GM19324 (cell line): ENCODE measurements around the gene CELSR1.

Experiments
- ATAC-seq: cut with Tn5 transposase; IDR thresholded peaks from one replicate; pipeline ENCODE4 v1.9.1; 2021; ENCODE audit warnings: mild to moderate bottlenecking, moderate library complexity; ENCODE audit not compliant: unreplicated experiment, low FRiP score

The CELSR1 gene

GRCh38 chr22:46430961-46431838, 106.2 kb downstream of the CELSR1 start:
- no peak for ATAC-seq

DNA sequence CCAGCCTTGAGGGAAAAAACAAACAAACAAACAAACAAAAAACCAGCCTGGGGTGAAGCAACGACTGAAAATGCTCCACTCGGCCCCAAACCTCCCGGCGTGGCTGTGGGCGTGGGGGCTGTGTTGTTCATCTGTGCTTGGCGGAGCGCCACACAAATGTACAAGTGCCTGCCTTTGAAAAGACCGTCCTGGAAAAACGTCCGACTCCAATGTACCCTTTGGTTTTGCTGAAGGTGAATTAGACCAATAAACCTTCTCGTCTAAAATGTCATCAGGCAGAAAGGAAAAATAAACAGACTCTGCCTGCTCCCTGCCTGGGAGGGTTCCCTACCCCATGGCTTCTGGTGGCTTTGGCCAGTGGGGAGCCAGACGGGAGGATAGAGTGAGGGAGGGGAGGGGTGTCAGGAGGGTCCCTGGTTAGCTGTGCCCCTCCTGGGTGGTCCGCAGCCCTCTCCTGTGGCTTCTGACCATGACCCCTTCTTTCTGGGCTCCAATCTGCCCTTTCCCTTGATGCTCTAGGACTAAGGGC, 108.0 kb downstream of the CELSR1 start:
- ATAC-seq, result no peak

DNA sequence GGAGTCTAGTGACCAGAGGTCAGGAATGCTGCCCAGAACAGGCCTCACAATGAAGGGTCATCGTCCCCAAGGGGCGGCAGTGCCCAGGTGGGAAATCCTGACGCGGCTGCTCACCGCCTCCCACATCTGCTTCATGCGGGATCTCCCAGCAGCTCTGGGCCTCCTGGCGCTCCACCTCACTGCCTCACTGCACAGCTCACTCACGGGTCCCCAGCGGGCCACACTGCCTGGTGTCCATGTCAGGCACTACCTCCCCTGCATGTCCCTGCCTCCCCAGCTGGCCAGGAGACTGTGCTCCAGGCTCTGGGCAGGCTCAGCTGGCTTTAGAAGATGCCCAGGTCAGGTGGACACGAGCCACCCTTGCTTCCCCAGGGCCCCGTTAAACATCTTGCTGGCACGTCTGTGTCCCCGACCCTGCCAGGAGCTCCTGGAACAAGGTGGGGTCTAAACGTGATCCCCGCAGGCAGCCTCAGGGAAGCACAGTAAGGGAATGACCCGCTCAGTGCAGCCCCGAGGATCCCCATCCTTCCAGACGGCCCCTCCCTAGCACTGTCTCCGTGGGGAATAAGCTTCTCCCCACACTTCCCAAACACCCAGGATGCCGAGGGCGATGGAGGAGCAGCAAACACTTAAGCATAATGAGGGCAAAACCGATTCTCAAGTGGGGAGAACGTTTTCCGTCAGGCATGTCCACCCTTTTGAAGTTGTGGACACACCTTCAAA, 108.7 kb downstream of the CELSR1 start:
- no peak for ATAC-seq

DNA sequence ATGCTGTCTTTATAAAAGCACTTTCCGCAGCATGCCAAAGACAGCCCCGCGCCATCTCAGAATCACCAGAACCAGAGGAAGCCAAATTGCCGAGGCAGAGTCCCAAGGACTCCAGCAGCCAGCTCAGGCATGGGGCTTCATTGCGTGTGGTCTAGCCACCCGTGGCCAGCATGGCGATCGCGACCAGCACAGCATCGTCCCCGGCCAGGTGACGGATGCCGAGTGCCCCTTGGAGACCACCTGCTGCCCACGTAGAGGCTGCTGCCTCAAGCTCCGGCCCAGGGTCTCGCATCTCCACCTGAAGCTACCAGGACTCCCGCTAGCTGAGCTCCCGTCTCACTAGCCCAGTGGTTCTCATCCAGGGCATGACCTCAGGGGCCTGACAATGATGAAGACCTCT, 109.2 kb downstream of the CELSR1 start:
- ATAC-seq, result no peak

GRCh38 chr22:46425016-46425415, 112.4 kb downstream of the CELSR1 start:
- no peak for ATAC-seq

DNA sequence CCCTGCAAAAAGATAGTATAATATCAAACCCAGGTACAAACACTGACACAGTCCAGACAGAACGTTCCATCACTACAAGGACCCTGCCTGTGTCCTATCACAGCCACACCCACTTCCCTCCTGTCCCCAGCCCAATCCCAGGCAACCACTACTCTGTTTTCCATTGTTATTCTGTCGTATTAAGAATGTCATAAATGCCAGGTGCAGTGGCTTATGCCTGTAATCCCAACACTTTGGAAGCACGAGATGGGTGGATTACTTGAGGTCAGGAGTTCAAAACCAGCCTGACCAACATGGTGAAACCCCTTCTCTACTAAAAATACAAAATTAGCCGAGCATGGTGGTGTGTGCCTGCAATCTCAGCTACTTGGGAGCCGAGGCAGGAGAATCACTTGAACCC, 112.9 kb downstream of the CELSR1 start:
- ATAC-seq, result no peak

GRCh38 chr22:46422896-46423295, 114.5 kb downstream of the CELSR1 start:
- no peak for ATAC-seq

DNA sequence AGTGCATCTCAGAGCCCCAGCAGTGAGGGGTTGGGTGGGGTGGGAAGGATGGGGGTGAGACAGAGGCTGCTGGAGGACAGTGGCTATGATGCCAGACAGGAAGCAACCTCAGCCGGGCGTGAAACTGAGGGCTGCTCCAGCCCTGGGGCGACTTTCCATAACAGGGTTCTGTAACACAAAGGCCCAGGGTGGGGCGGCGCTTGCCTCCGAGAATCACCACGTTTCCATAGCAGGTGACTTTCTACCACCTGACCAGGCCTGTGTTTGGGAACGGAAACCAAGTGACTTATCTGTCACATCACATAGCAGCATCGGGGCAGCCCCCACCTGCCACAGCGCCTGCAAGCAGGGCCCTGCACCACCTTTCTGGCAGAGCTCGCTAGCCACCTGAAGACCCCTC, 116.2 kb downstream of the CELSR1 start:
- no peak for ATAC-seq

- ATAC-seq, result no peak
Measured at GRCh38 chr22:46419754-46420571, 117.5 kb downstream of the CELSR1 start.

GRCh38 chr22:46418827-46419226, 118.6 kb downstream of the CELSR1 start:
- ATAC-seq, result no peak

DNA sequence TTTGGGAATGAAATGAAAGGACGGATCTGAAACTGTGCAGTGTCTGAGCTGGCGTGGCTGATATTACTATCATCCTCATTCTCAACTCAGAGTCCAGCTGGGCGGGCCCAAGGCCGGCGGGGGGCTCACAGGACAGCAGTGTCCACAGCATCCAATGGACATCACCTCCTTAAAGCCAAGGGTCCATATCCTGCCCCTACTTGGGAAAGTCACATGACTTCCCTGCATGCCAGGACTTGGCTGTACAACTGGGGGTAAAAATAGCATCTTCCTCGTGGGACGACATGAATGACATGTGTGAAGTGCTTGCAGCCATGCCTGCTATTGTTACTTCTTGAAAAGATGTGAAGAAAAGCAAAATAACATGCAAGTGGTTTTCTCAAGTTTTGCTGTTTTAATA, 119.7 kb downstream of the CELSR1 start:
- no peak for ATAC-seq

DNA sequence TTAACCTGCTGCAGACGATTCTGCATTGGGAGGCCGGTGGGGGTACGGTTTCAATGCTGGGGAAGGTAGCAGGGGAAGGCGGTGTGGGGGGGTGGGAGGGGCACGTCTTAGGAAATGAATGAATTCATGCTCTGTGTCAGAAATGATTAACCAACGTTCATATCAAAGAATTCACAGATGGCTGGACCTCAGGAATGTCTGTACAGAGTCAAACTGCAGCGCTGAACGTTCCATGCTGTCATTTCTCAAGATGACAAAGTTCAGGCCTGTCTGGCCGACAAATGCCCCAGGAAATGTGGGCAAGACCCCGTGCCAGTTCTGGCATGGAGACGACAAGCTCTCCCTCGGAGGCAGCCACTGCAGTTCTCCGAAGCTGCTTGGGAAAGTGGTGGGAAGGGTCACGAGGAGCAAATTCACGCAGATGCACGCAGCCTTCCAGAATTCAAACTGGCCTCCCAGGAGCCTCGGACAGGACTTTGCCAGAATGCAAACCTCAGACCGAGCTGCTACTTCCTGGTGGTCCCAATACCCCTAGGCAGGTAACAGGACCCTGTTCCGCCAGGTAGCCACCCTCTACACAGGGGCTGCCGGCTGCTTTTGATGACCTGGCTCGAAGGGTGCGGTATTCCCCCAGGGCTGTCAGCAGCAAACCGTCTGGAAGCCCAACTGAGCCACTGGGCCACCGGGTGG, 120.4 kb downstream of the CELSR1 start:
- ATAC-seq, result no peak

GRCh38 chr22:46416520-46416871, 120.9 kb downstream of the CELSR1 start:
- no peak for ATAC-seq

GRCh38 chr22:46415776-46416519, 121.5 kb downstream of the CELSR1 start:
- no peak for ATAC-seq

DNA sequence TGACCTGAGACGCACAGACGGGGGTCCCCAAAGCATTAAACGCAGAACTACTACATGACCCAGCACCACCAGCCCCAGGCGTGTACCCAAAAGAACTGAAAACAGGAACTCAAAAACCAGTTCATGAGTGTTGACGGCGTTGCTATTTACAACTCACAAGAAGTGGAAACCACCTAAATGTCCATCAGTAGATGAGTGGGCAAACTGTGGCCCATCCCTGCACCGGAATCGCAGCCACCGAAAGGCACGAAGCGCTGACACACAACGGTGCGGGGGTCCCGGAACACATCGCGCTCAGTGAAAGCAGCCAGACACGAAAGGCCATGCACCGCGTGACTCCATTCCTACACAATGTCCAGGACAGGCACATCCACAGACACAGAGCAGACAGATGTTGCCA, 122.7 kb downstream of the CELSR1 start:
- no peak for ATAC-seq

GRCh38 chr22:46413725-46414379, 123.6 kb downstream of the CELSR1 start:
- ATAC-seq, result no peak

- no peak for ATAC-seq
Measured at GRCh38 chr22:46411347-46411746, 126.1 kb downstream of the CELSR1 start.

DNA sequence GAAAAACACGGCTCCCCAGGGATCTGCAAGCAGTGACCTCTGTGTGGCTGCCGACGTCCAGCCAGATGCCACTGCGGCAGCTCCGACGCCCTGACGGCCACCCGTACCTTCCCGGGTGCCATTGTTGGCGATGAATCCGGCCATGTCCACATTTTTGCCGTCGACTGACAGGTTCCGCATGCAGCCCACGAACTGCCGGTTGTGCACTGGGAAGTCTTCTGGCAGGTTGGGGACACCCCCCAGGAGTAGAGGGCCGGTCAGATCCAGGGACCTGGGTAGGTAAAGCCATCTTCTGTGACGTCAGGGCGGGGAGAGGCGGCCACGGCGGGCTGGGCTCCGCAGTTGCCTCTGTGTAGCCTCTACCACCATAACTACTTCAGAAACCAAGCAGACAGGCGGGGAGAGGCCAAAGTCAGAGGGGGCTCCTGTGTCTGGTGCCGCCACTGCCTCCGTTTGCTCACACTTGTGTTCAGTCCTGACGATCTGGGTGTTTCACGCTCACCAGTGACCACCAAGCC, 127.1 kb downstream of the CELSR1 start:
- no peak for ATAC-seq
